K562 (cell line): ENCODE results near the gene IL1RL2. TPM values are rescaled to one million over a fixed set of nuclear protein-coding genes. Genes with fewer than 3 reads are reported as not detected.
A peak's percentile ranks its signal among the peaks of the same experiment; 100 is the strongest.

ENCODE experiments used
- FOXK2 ChIP-seq, 2 experiments: fragments of 450-650 bp; IDR thresholded peaks in 1 of 2; conservative IDR thresholded peaks in 1 of 2; 2 replicates each; pipeline ENCODE4 v1.6.1; 2016; ENCODE audit warnings: low read depth in 2 of 2, mild to moderate bottlenecking in 1 of 2
- KLF6 ChIP-seq: fragments of 250-450 bp; sonication (Bioruptor Pico); IDR thresholded peaks from 2 replicates; pipeline ENCODE4 v1.4.0; 2020; ENCODE audit warnings: mild to moderate bottlenecking, moderate library complexity, borderline replicate concordance
- NONO ChIP-seq, 2 experiments: fragments of 200-400 bp in 1 of 2; fragments of 450-650 bp in 1 of 2; formaldehyde crosslinking in 1 of 2; IDR thresholded peaks; 2 replicates each; pipeline ENCODE4 v1.6.1; 2017; ENCODE audit warnings: low read depth in 2 of 2, mild to moderate bottlenecking in 2 of 2, moderate library complexity in 2 of 2, low read length in 1 of 2
- SFPQ ChIP-seq: fragments of 200-400 bp; formaldehyde crosslinking; IDR thresholded peaks from 2 replicates; pipeline ENCODE4 v1.6.1; 2017; ENCODE audit warnings: mild to moderate bottlenecking, low read depth, low read length, moderate library complexity
- USF2 ChIP-seq: sonication (generic); formaldehyde crosslinking; IDR thresholded peaks from 2 replicates; pipeline ENCODE4 v1.5.0; 2020; ENCODE audit warnings: missing genetic modification reagents
- ZBTB34 ChIP-seq: fragments of 250-450 bp; sonication (Bioruptor Pico); IDR thresholded peaks from 2 replicates; pipeline ENCODE4 v1.8.0; 2021; ENCODE audit warnings: mild to moderate bottlenecking, moderate library complexity
- ZNF23 ChIP-seq: fragments of 250-450 bp; sonication (Bioruptor Pico); IDR thresholded peaks from 2 replicates; pipeline ENCODE4 v1.4.0; 2020; ENCODE audit warnings: mild to moderate bottlenecking
- polyA plus RNA-seq, 8 experiments: library from polyadenylated mRNA; depleted of rRNA in 4 of 8; stranded (reverse) in 5 of 8; unstranded in 3 of 8; fragments of >200 nt; fragmentation: Nextera tagmentation in 2 of 8; fragmentation: Illumina TruSeq in 1 of 8; extraction: Ambion mirVana in 2 of 8; extraction: Trizol in 1 of 8; gene quantifications; 2 replicates each; pipeline versions ENCODE4 v1.2.1 to v1.2.3, GENCODE V29; 2011 to 2014; ENCODE audit warnings: inconsistent platforms in 1 of 8, missing spikeins in 1 of 8
- total RNA-seq, 7 experiments: library from RNA; depleted of rRNA in 6 of 7; stranded (reverse); fragments of >200 nt in 6 of 7; fragmentation: Illumina TruSeq in 2 of 7; extraction: Trizol in 2 of 7; gene quantifications; 2 replicates each; pipeline versions ENCODE4 v1.2.1 to v1.2.3, GENCODE V29; 2011 to 2021; ENCODE audit warnings: low replicate concordance in 1 of 7

Gene IL1RL2
- total and polyA plus RNA-seq, 9 of the 15 experiments (the other 6 are each of a cell fraction or from before 2014, with no cell fraction given): not detected

GRCh38 chr2:102256276-102256675, 69.5 kb downstream of the IL1RL2 start (continued):
- no peak for TF ChIP-seq USF2
- TF ChIP-seq KLF6 (CRISPR knock-in tag): no peak
- 0 out of 4 replicates have a peak, but pooled peaks of 1 of the 2 experiments have one; percentile 42 for TF ChIP-seq FOXK2 (conservative IDR thresholded peaks at IDR 0.05 in 1 of 2, IDR thresholded peaks at IDR 0.05 in 1 of 2; ENCODE audit: low read depth in 2 of 2)
- TF ChIP-seq ZNF23 (CRISPR knock-in tag): no peak
- TF ChIP-seq ZBTB34: no peak
- no peak for TF ChIP-seq NONO (IDR thresholded peaks at IDR 0.05; ENCODE audit: low read depth in 2 of 2, low read length in 1 of 2)
- TF ChIP-seq SFPQ: no peak
